NT2/D1 (cell line): Measurements from ENCODE around the gene RFX3.

Source experiments
- SUZ12 ChIP-seq: IDR thresholded peaks from 2 replicates; pipeline ENCODE4 v1.6.1; 2011; ENCODE audit not compliant: insufficient read length, insufficient read depth; ENCODE audit errors: extremely low read depth
- YY1 ChIP-seq: IDR thresholded peaks from 2 replicates; pipeline ENCODE4 v1.6.1; 2011; ENCODE audit not compliant: insufficient read length, insufficient read depth

GRCh38 chr9:3370715-3371114, 155.1 kb downstream of the RFX3 start:
- TF ChIP-seq SUZ12 (no peak), YY1 (no peak)
